ENCODE data around the gene ZNF208. TPM values are rescaled to one million over a fixed set of nuclear protein-coding genes. Genes with fewer than 3 reads are reported as not detected.

Gene ZNF208
- total RNA-seq, 1 donor from 2014 or later, result not detected

- H3K27me3 ChIP-seq, result no peaks in the 10 kb centered on the region
- no peaks in the 10 kb centered on the region for H3K79me2 ChIP-seq (ENCODE audit: low read depth)
- H3K36me3 ChIP-seq, result no peaks in the 10 kb centered on the region
- no peak overlapping the region for H3K4me2 ChIP-seq
- DNase-seq (ENCODE audit: low spot score), result no peak
- no peak overlapping the region for H3K4me3 Mint-ChIP-seq
- no peak overlapping the region for H3K27ac ChIP-seq
- H3K9ac ChIP-seq, result no peak overlapping the region
- no peaks in the 10 kb centered on the region for H3F3A ChIP-seq (ENCODE audit: low read depth)
- no peaks in the 10 kb centered on the region for H4K20me1 ChIP-seq (ENCODE audit: low read depth)
- no peak overlapping the region for H2AFZ ChIP-seq (replicated peaks)
- peaks cover 57% of the 10 kb centered on the region for H3K9me3 Mint-ChIP-seq
- no peaks in the 10 kb centered on the region for H3K27me3 Mint-ChIP-seq (ENCODE audit: insufficient read depth, low read depth)
- TF ChIP-seq EZH2phosphoT487 (IDR thresholded peaks at IDR 0.05) (no peak), EZH2 (IDR thresholded peaks at IDR 0.05) (no peak)
- TF ChIP-seq, protein P1, sequence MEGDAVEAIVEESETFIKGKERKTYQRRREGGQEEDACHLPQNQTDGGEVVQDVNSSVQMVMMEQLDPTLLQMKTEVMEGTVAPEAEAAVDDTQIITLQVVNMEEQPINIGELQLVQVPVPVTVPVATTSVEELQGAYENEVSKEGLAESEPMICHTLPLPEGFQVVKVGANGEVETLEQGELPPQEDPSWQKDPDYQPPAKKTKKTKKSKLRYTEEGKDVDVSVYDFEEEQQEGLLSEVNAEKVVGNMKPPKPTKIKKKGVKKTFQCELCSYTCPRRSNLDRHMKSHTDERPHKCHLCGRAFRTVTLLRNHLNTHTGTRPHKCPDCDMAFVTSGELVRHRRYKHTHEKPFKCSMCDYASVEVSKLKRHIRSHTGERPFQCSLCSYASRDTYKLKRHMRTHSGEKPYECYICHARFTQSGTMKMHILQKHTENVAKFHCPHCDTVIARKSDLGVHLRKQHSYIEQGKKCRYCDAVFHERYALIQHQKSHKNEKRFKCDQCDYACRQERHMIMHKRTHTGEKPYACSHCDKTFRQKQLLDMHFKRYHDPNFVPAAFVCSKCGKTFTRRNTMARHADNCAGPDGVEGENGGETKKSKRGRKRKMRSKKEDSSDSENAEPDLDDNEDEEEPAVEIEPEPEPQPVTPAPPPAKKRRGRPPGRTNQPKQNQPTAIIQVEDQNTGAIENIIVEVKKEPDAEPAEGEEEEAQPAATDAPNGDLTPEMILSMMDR (IDR thresholded peaks at IDR 0.05), result no peak
- no peaks in the 10 kb centered on the region for H3K4me1 Mint-ChIP-seq
- no peaks in the 10 kb centered on the region for H3K36me3 Mint-ChIP-seq
- H3K4me3 ChIP-seq, result no peak overlapping the region
- no peaks in the 10 kb centered on the region for H3K4me1 ChIP-seq
- H3K27ac Mint-ChIP-seq, result no peak overlapping the region
- H3K9me3 ChIP-seq (ENCODE audit: low read depth), result peaks cover 9% of the 10 kb centered on the region
Observed at GRCh38 chr19:21922276-21922675, 88.5 kb downstream of the ZNF208 start.

DNA sequence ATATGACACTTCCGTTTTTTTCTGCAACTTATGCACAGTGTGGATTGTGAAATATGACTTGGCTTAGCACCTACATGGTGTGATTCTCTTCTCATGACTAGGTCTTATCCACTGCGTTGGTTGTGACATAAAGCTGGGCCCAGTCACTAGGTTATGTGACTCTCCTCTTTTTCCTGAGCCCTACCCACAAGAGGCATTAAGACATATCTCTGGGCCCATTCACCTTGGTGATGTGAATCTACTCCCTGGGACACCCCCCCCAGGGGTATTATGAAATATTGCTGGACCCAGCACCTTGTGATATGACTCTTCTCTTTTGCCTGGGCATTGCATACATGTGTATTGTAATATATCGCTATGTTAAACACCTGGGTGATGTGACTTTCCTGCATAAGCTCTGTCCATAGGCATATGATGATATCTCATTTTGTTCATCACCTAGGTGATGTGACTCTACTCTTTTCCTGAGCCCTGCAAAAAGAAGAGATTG lies 89.0 kb downstream of the ZNF208 start:
- H3K36me3 Mint-ChIP-seq, result no peaks in the 10 kb centered on the region
- no peaks in the 10 kb centered on the region for H3K27me3 Mint-ChIP-seq (ENCODE audit: insufficient read depth, low read depth)
- H3K9me3 ChIP-seq (ENCODE audit: low read depth), result peaks cover 9% of the 10 kb centered on the region
- no peak overlapping the region for H3K27ac ChIP-seq
- H3K4me3 Mint-ChIP-seq, result no peak overlapping the region
- no peak overlapping the region for H3K4me3 ChIP-seq
- H3F3A ChIP-seq (ENCODE audit: low read depth), result no peaks in the 10 kb centered on the region
- TF ChIP-seq EZH2 (IDR thresholded peaks at IDR 0.05) (no peak), EZH2phosphoT487 (IDR thresholded peaks at IDR 0.05) (no peak)
- TF ChIP-seq, protein P1 (IDR thresholded peaks at IDR 0.05), result no peak
- H3K27me3 ChIP-seq, result no peaks in the 10 kb centered on the region
- H3K9me3 Mint-ChIP-seq, result peaks cover 61% of the 10 kb centered on the region
- no peak overlapping the region for H3K4me2 ChIP-seq
- no peaks in the 10 kb centered on the region for H3K36me3 ChIP-seq
- no peaks in the 10 kb centered on the region for H3K79me2 ChIP-seq (ENCODE audit: low read depth)
- no peaks in the 10 kb centered on the region for H3K4me1 ChIP-seq
- no peak overlapping the region for H2AFZ ChIP-seq (replicated peaks)
- no peak overlapping the region for H3K9ac ChIP-seq
- no peak for DNase-seq (ENCODE audit: low spot score)
- H3K4me1 Mint-ChIP-seq, result no peaks in the 10 kb centered on the region
- H4K20me1 ChIP-seq (ENCODE audit: low read depth), result no peaks in the 10 kb centered on the region
- no peak overlapping the region for H3K27ac Mint-ChIP-seq

- no peak overlapping the region for H3K4me2 ChIP-seq
- H3K4me3 ChIP-seq, result no peak overlapping the region
- H4K20me1 ChIP-seq (ENCODE audit: low read depth), result no peaks in the 10 kb centered on the region
- no peaks in the 10 kb centered on the region for H3K36me3 ChIP-seq
- DNase-seq (ENCODE audit: low spot score), result no peak
- no peak overlapping the region for H3K27ac ChIP-seq
- no peaks in the 10 kb centered on the region for H3F3A ChIP-seq (ENCODE audit: low read depth)
- Mint-ChIP-seq H3K27ac (no peak overlapping the region), H3K4me3 (no peak overlapping the region), H3K27me3 (ENCODE audit: insufficient read depth, low read depth) (no peaks in the 10 kb centered on the region), H3K4me1 (no peaks in the 10 kb centered on the region), H3K36me3 (no peaks in the 10 kb centered on the region), H3K9me3 (peaks cover 56% of the 10 kb centered on the region)
- H3K4me1 ChIP-seq, result no peaks in the 10 kb centered on the region
- no peaks in the 10 kb centered on the region for H3K27me3 ChIP-seq
- no peaks in the 10 kb centered on the region for H3K79me2 ChIP-seq (ENCODE audit: low read depth)
- no peak overlapping the region for H3K9ac ChIP-seq
- TF ChIP-seq, protein P1 (IDR thresholded peaks at IDR 0.05), result no peak
- no peak for TF ChIP-seq EZH2phosphoT487 (IDR thresholded peaks at IDR 0.05)
- no peak for TF ChIP-seq EZH2 (IDR thresholded peaks at IDR 0.05)
- no peaks in the 10 kb centered on the region for H3K9me3 ChIP-seq (ENCODE audit: low read depth)
- H2AFZ ChIP-seq (replicated peaks), result no peak overlapping the region
Observed at GRCh38 chr19:21915411-21915810, 95.3 kb downstream of the ZNF208 start.

All from neural progenitor cell (in vitro differentiated cells).